Ovary (tissue), 9 donors: ENCODE measurements around the gene CRACR2B. TPM values are rescaled to one million over a fixed set of nuclear protein-coding genes. Genes with fewer than 3 reads are reported as not detected.
A peak's percentile ranks its signal among the peaks of the same experiment; 100 is the strongest.

Experiments
- DNase-seq, 5 donors: peaks; one replicate each; pipeline ENCODE4 v3.0.0-alpha.2; 2019 to 2020
- H3K27ac ChIP-seq, 2 donors: fragments of 200-600 bp; one replicate each; pipeline versions ENCODE4 v1.5.1 to v1.8.0; 2019 to 2022
- H3K27me3 ChIP-seq: fragments of 200-600 bp; one replicate; pipeline ENCODE4 v1.8.0; 2022
- H3K36me3 ChIP-seq: fragments of 200-600 bp; sonication (generic); one replicate; pipeline ENCODE4 v1.5.1; 2019
- H3K4me1 ChIP-seq: one replicate; pipeline ENCODE4 v1.8.1; 2013; ENCODE audit warnings: mild to moderate bottlenecking, moderate library complexity; ENCODE audit not compliant: insufficient read depth
- H3K4me3 ChIP-seq: fragments of 200-600 bp; sonication (generic); one replicate; pipeline ENCODE4 v1.5.1; 2017
- H3K9me3 ChIP-seq, 2 donors: fragments of 200-600 bp in 1 of 2; sonication (generic) in 1 of 2; one replicate each; pipeline versions ENCODE4 v1.5.1 to v1.8.1; 2013 to 2019; ENCODE audit warnings: mild to moderate bottlenecking in 1 of 2, moderate library complexity in 1 of 2
- CTCF ChIP-seq, 3 donors: fragments of 450-650 bp in 2 of 3; fragments of 200-600 bp in 1 of 3; IDR thresholded peaks; one replicate each; pipeline versions ENCODE4 v1.5.1 to v1.8.0; 2016 to 2022; ENCODE audit warnings: antibody characterized with exemption in 3 of 3, mild to moderate bottlenecking in 1 of 3
- EP300 ChIP-seq: sonication (generic); formaldehyde crosslinking; IDR thresholded peaks from one replicate; pipeline ENCODE4 v1.6.1; 2017; ENCODE audit warnings: antibody characterized with exemption
- POLR2A ChIP-seq: fragments of 450-650 bp; IDR thresholded peaks from one replicate; pipeline ENCODE4 v1.6.1; 2017; ENCODE audit warnings: antibody characterized with exemption, mild to moderate bottlenecking, moderate library complexity
- WGBS, 3 donors: extraction: QIAGEN DNeasy Blood & Tissue Kit in 1 of 3; methylation state at CpG; one replicate each; pipeline versions ENCODE4 v1.1.5 to v1.1.7; 2013 to 2017; 5-methylcytosine and 5-hydroxymethylcytosine counted together
- intact Hi-C, 4 donors: fragments of 100-400 bp; cut with DNase I; formaldehyde crosslinking; loops; one replicate each; pipeline versions ENCODE4 v1.11.0 to v1.15.1; 2022 to 2023
- polyA plus RNA-seq, 2 donors: library from polyadenylated mRNA; stranded (reverse); fragments of 200-250 nt in 1 of 2; fragments of 350-450 nt in 1 of 2; fragmentation: Illumina TruSeq in 1 of 2; extraction: RNeasy Lipid Tissue Mini Kit (QIAGEN cat#74804) in 1 of 2; gene quantifications; one replicate each; pipeline ENCODE4 v1.2.3, GENCODE V29; 2013 to 2014
- total RNA-seq, 7 donors: library from RNA; depleted of rRNA in 2 of 7; stranded (reverse); fragments of >200 nt in 2 of 7; fragmentation: NEBNext Ultra II Directional in 3 of 7; extraction: Animal tissue kit (Norgen Biotek cat#: 25700) in 3 of 7; gene quantifications; one replicate each; pipeline versions ENCODE4 v1.1.0 to v1.2.4, GENCODE V29; 2016 to 2023
- donor health status: DM: no; HTN: no; CAD: no; lungs with moderate emphysema.
- donor health status: DM: no; HTN: no; CAD: no.
- donor health status: Bipolar disorder and iron deficiency.
- donor health status: DM: yes; HTN: yes; CAD: no.
- donor health status: DM: no; HTN: no; CAD: no.
- donor health status: DM: yes; HTN: yes; CAD: no.

Gene CRACR2B
- total and polyA plus RNA-seq, 9 donors, result 0.18 to 6.5 (median 3.9) TPM

DNA sequence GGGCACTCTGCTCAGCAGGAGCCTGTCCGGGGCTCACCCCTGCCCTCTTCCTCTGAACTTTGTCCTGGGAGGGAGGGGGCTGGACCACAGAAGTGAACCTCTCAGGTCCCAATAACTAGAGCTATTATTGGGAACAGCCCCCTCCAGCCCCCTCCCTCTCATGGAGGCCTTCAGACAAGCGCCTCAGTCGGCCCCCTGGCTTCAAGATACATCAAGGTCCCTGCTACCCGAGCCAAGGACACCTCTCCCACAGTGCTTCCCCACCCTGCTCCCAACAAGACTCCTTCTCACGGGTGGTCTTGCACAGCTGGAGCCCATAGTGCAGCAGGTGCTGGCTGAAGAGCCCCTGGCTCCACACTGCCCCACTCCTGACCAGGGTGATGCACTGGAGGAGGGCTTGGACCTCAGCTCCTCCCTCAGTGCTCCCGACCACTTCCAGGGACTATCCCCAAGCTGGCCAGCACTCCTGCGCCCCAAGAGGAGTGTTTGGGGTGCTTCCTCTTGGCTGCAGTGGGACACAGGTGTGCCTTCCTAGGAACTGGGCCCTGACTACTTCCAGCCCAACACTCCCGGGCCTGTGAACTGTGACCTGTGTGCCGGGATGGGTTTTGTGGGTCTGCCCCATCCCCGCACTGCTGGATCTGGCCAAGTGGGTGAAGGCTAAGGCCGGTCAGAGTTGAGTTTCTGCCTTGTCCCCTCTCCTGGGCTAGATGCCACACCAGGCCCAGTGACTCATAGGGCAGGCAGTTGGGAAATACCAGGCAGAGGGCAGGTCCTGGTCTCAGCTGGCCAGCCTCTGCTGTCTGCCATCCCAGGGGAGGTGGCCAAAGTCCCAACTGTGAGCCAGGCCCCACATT lies 6.8 kb upstream of the CRACR2B start:
- Histone ChIP-seq H3K27me3 (no peaks in the 10 kb centered on the region), H3K4me3 (peak overlapping the region; percentile 86), H3K9me3 (no peaks in the 10 kb centered on the region), H3K36me3 (peaks cover 2% of the 10 kb centered on the region), H3K27ac (no peak overlapping the region), H3K4me1 (peaks cover 14% of the 10 kb centered on the region)
- peak in 3 of 5 donors; percentile 54 to 61 (median 59) for DNase-seq
- TF ChIP-seq POLR2A (no peak), CTCF (IDR thresholded peaks at IDR 0.05) (no peak), EP300 (no peak)
- WGBS, 3 donors, result 40 to 50% (median 43%) methylated on average over 11 of the region's 11 CpGs
- intact Hi-C loops, result no loop called here

DNA sequence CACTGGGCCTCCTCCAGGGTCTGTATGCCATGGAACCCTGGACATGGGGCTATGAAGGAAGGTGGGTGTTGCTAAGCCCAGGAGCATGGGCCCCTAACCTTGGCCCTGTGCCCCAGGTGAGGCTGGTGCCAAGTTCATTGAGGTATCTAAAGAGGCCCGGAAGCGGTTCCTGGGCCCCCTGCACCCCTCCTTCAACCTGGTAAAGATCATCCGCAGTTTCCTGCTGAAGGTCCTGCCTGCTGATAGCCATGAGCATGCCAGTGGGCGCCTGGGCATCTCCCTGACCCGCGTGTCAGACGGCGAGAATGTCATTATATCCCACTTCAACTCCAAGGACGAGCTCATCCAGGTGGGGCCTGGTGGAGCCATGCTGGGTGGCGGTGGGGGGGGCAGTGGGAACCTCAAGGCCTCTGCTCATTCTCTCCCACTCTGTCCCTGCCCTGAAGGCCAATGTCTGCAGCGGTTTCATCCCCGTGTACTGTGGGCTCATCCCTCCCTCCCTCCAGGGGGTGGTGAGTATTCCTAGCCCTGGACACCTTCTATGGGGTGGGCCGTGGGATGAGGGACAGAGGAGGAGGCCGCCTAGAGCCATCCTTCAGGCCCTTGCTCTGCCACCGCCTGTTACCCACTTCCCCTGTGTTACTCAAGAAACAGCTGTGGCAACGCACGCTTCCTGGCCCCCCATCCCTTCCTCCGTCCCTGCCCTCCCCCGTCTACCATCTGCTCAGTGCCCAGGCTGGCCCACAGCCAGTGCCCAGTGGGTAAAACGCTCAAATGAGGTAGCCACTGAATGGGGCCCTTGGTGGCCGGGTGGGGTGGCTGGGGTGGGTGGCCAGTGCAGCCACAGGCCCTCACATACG lies 6.0 kb upstream of the CRACR2B start:
- H3K4me3 ChIP-seq, result no peak overlapping the region
- TF ChIP-seq CTCF (IDR thresholded peaks at IDR 0.05) (no peak), POLR2A (no peak), EP300 (no peak)
- intact Hi-C loops, result no loop called here
- H3K27ac ChIP-seq, result no peak overlapping the region
- no peaks in the 10 kb centered on the region for H3K9me3 ChIP-seq
- WGBS, 3 donors, result 77 to 79% (median 78%) methylated on average over 20 to 22 of the region's 22 CpGs
- H3K27me3 ChIP-seq, result no peaks in the 10 kb centered on the region
- H3K36me3 ChIP-seq, result peaks cover 2% of the 10 kb centered on the region
- peaks cover 14% of the 10 kb centered on the region for H3K4me1 ChIP-seq
- DNase-seq, result peak in 2 of 5 donors; percentile 50 to 62

DNA sequence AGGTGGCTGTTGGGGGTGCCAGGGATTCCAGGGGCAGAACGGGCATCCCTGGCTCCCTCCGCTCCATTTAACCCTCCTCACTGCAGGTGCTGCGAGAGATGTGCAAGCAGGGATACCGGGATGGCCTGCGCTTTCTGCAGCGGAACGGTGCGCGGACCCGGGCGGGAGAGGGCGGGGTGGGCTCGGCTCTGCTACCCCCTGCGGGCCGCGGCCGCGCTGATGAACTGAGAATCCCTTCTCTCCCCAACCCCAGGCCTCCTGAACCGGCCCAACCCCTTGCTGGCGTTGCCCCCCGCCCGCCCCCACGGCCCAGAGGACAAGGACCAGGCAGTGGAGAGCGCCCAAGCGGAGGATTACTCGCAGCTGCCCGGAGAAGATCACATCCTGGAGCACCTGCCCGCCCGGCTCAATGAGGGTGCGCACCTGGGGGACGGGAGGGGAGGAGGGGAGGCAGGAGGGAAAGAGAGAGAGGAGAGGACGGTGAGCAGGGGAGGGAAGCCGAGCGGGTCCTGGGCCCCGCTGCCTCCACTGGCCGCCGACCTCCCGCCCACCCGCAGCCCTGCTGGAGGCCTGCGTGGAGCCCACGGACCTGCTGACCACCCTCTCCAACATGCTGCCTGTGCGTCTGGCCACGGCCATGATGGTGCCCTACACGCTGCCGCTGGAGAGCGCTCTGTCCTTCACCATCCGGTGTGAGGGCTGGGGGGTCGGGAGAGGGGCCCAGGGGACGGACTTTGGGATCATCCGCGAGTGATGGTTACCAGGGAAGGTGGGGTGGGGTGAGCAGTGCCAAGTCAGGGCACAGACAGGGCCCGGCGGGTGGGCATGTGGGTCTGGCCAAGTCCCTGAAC lies 4.1 kb upstream of the CRACR2B start:
- Histone ChIP-seq H3K4me3 (no peak overlapping the region), H3K9me3 (no peaks in the 10 kb centered on the region), H3K27ac (no peak overlapping the region), H3K4me1 (peaks cover 14% of the 10 kb centered on the region), H3K36me3 (peaks cover 2% of the 10 kb centered on the region), H3K27me3 (no peaks in the 10 kb centered on the region)
- no peak for TF ChIP-seq POLR2A
- TF ChIP-seq CTCF (IDR thresholded peaks at IDR 0.05), result no peak
- TF ChIP-seq EP300, result no peak
- intact Hi-C loops, result no loop called here
- no peak for DNase-seq
- 84 to 88% (median 85%) methylated on average over 53 of the region's 53 CpGs for WGBS, 3 donors

DNA sequence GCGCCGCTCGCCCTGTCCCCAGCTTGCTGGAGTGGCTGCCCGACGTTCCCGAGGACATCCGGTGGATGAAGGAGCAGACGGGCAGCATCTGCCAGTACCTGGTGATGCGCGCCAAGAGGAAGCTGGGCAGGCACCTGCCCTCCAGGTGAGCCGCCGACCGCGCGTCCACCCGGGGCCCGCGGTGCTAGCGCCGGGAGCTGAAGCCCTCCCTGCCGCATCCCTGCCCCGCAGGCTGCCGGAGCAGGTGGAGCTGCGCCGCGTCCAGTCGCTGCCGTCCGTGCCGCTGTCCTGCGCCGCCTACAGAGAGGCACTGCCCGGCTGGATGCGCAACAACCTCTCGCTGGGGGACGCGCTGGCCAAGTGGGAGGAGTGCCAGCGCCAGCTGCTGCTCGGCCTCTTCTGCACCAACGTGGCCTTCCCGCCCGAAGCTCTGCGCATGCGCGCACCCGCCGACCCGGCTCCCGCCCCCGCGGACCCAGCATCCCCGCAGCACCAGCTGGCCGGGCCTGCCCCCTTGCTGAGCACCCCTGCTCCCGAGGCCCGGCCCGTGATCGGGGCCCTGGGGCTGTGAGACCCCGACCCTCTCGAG lies 3.3 kb upstream of the CRACR2B start:
- Histone ChIP-seq H3K27me3 (no peaks in the 10 kb centered on the region), H3K27ac (no peak overlapping the region)

More for the DNA sequence above, 3.3 kb upstream of the CRACR2B start:
- peaks cover 2% of the 10 kb centered on the region for H3K36me3 ChIP-seq
- no peak for TF ChIP-seq EP300
- TF ChIP-seq CTCF (IDR thresholded peaks at IDR 0.05), result no peak
- no peak for TF ChIP-seq POLR2A
- H3K4me1 ChIP-seq, result peaks cover 10% of the 10 kb centered on the region
- intact Hi-C loops, result no loop called here
- no peak for DNase-seq
- no peaks in the 10 kb centered on the region for H3K9me3 ChIP-seq
- 78 to 87% (median 84%) methylated on average over 39 to 59 of the region's 59 CpGs for WGBS, 3 donors
- no peak overlapping the region for H3K4me3 ChIP-seq
